Activated naive CD4-positive, alpha-beta T cell treated with anti-CD3 and anti-CD28 coated beads, Interleukin-2, amount 10 ng/mL, durations not matched to agents 7 days and 5 days (primary cell): ENCODE data around the gene TKT.

Experiments used
- CTCF ChIA-PET: fragments of 350-600 bp; sonication (Branson Sonifier 250); formaldehyde crosslinking; loops from one replicate; lab custom pipeline; 2021; ENCODE audit warnings: antibody characterized with exemption; lab: Charles Lee
- DNase-seq: peaks from one replicate; pipeline ENCODE4 v3.0.0-alpha.2; 2020
- H3K27ac Mint-ChIP-seq: one replicate; pipeline ENCODE4 v1.8.0; 2021; ENCODE audit warnings: mild to moderate bottlenecking, moderate library complexity, mixed read lengths
- H3K27me3 Mint-ChIP-seq: one replicate; pipeline ENCODE4 v1.8.0; 2021; ENCODE audit warnings: mild to moderate bottlenecking, mixed read lengths
- H3K36me3 Mint-ChIP-seq: one replicate; pipeline ENCODE4 v1.8.0; 2021; ENCODE audit warnings: mixed read lengths
- H3K4me1 Mint-ChIP-seq: one replicate; pipeline ENCODE4 v1.8.0; 2021; ENCODE audit warnings: mixed read lengths
- H3K4me3 Mint-ChIP-seq: one replicate; pipeline ENCODE4 v1.8.0; 2021; ENCODE audit warnings: mild to moderate bottlenecking, moderate library complexity, mixed read lengths
- H3K9me3 Mint-ChIP-seq: one replicate; pipeline ENCODE4 v1.8.0; 2021; ENCODE audit warnings: mixed read lengths

The TKT gene

GRCh38 chr3:53198256-53198977, 57.4 kb downstream of the TKT start:
- no peaks in the 10 kb centered on the region for H3K9me3 Mint-ChIP-seq
- H3K36me3 Mint-ChIP-seq: no peaks in the 10 kb centered on the region
- no peak overlapping the region for H3K4me3 Mint-ChIP-seq
- DNase-seq: no peak
- peaks cover 8% of the 10 kb centered on the region for H3K4me1 Mint-ChIP-seq
- H3K27me3 Mint-ChIP-seq: peaks cover 8% of the 10 kb centered on the region
- CTCF ChIA-PET: interaction anchor here (0.8 to 11.4 kb wide), 6 partner anchors 10 to 88 kb away, joined by 3 to 161 read pairs (median 38); no protein-coding TSS in a partner anchor
- H3K27ac Mint-ChIP-seq: no peak overlapping the region

GRCh38 chr3:53196575-53197407, 59.0 kb downstream of the TKT start:
- Mint-ChIP-seq H3K27me3 (no peaks in the 10 kb centered on the region), H3K27ac (no peak overlapping the region), H3K4me1 (peaks cover 10% of the 10 kb centered on the region), H3K36me3 (peaks cover 4% of the 10 kb centered on the region), H3K9me3 (no peaks in the 10 kb centered on the region), H3K4me3 (no peak overlapping the region)
- CTCF ChIA-PET: interaction anchor here (0.7 to 11.4 kb wide), 23 partner anchors 10 to 165 kb away, joined by 3 to 161 read pairs (median 4); partner anchors contain the start of gene PRKCD
- DNase-seq: peak; percentile 43

DNA sequence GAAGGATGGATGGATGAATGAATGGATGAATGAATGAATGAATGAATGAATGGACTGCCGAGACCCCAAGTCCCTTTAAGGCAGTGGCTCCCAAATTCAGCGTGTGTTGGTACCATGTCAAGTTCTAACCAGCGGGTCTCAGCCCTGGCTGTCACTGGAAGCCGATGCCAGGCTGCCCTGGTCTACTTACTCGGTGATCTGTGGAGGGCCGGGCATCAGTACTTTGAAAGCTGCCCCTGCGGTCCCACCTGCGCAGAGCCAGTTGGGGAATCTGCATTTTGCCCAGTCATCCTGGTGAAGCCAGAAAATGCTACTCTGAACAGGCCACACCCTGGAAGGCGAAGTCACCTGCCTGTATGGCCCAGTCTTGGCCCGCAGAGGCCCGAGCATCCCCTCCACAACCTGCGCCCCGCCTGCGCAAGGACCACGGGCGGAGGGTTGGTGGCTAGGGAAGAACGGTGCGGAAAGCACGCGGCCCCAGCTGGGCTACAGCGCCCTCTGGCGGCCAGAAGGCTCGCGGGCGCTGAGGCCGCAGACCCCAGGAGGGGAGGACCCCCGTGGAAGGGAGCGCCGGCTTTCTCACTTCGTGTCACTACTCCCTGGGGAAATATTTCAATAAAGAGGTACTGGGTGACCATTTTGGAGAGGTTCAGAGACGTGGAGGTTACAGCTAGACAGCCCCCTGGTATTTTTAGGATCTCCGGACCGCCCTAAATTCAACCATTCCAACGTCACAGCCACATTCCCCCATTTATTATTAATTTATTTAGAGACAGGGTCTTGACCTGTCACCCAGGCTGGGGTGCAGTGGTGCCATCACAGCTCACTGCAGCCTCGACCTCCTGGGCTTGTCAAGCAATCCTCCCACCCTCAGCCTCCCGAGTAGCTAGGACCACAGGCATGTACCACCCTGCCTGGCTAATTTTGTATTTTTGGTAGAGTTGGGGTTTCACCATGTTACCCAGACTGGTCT, 59.9 kb downstream of the TKT start:
- Mint-ChIP-seq H3K27me3 (no peaks in the 10 kb centered on the region), H3K4me3 (no peak overlapping the region), H3K9me3 (no peaks in the 10 kb centered on the region), H3K36me3 (peaks cover 4% of the 10 kb centered on the region), H3K4me1 (peaks cover 10% of the 10 kb centered on the region), H3K27ac (no peak overlapping the region)
- CTCF ChIA-PET: interaction anchor here (0.6 to 11.4 kb wide), 30 partner anchors 9 to 303 kb away, joined by 3 to 161 read pairs (median 4); partner anchors contain the start of gene PRKCD
- peak; percentile 68 for DNase-seq

DNA sequence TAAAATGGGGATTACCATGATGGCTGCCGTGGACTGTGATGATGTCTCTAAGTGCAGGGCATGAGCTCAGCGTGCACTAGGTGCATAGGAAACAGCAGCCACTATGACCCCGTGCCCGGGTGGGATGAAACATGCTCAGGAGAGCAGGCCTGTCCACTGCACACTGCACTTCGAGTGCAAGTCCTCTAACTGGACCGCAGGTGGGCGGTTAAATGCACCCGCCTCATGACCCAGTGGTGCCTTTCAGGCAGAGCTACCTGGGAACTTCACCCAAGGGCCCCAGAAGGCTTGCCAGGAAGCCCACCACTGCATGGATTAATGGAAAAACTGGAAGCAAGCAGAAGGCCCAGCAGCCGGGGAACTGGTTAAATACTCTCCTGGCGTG, 60.8 kb downstream of the TKT start:
- peaks cover 10% of the 10 kb centered on the region for H3K4me1 Mint-ChIP-seq
- H3K27me3 Mint-ChIP-seq: no peaks in the 10 kb centered on the region
- no peak overlapping the region for H3K4me3 Mint-ChIP-seq
- H3K27ac Mint-ChIP-seq: no peak overlapping the region
- CTCF ChIA-PET: interaction anchor here (0.6 to 11.4 kb wide), 10 partner anchors 12 to 302 kb away, joined by 3 to 161 read pairs (median 4); partner anchors contain the start of gene PRKCD
- no peaks in the 10 kb centered on the region for H3K9me3 Mint-ChIP-seq
- H3K36me3 Mint-ChIP-seq: peaks cover 6% of the 10 kb centered on the region
- DNase-seq: no peak

- CTCF ChIA-PET: interaction anchor here (0.8 to 11.4 kb wide), 8 partner anchors 12 to 84 kb away, joined by 3 to 161 read pairs (median 5); partner anchors contain the start of gene PRKCD
- Mint-ChIP-seq H3K9me3 (no peaks in the 10 kb centered on the region), H3K27ac (no peak overlapping the region), H3K27me3 (no peaks in the 10 kb centered on the region), H3K36me3 (peaks cover 6% of the 10 kb centered on the region), H3K4me3 (no peak overlapping the region), H3K4me1 (peaks cover 10% of the 10 kb centered on the region)
- no peak for DNase-seq
Observed at GRCh38 chr3:53194210-53195065, 61.4 kb downstream of the TKT start.

DNA sequence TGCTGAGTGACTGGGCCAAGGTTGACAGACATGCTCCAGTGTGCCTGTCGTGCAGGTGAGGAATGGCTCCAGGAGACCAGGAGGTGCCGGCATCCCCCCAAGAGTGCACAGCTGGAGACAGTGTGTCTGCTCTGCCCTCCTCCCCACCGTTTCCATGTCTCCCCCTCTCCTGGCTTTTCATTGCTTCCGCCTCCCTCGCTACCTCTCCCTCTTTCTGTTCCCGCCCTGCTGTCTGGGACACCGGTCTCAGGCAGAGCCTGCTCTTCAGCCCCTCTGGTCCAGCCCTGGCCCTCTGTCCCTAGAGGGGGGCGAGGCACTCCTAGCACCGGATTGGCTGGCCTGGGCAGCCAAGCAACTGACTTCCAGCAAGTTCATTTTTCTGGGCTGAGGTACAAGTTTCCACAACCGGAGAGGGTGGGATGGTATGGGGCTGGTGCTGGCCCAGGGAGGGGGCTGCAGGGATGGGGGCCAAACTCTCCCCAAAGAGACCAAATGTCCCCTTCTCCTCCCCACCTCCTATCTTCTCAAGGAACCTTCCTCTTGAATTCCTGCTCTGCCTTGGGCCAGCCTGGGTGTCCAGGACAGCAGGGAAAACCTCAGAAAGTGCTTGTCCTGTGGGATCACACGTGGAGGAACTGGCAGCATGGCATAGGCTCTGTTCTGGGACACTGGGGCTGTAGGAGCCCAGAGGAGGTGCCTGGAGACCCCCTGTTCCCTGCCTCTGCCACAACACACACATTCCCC, 62.2 kb downstream of the TKT start:
- H3K9me3 Mint-ChIP-seq: no peaks in the 10 kb centered on the region
- no peaks in the 10 kb centered on the region for H3K27me3 Mint-ChIP-seq
- no peak overlapping the region for H3K27ac Mint-ChIP-seq
- peaks cover 6% of the 10 kb centered on the region for H3K36me3 Mint-ChIP-seq
- peaks cover 10% of the 10 kb centered on the region for H3K4me1 Mint-ChIP-seq
- DNase-seq: no peak
- H3K4me3 Mint-ChIP-seq: no peak overlapping the region
- CTCF ChIA-PET: interaction anchor here (0.6 to 11.4 kb wide), 6 partner anchors 11 to 83 kb away, joined by 3 to 161 read pairs (median 45); no protein-coding TSS in a partner anchor

DNA sequence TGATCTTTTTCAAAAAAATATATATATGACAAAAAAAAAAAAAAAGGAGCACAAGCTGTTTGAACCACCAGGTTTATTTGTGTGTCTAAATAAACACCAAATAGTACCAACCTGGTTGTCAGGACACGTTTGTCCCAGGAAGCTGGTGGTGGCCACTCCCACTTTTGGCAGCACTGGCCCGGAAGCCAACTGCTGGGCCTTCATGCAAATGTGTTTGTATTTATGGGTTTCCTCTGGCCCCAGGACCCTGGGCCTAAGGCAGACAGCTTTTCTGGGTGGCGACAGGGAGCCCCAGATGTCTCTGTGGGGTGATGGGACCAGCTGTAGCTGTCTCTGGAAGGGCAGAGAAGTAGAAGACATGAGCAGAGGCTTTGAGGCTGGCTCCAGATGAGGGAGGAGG, 63.2 kb downstream of the TKT start:
- DNase-seq: no peak
- Mint-ChIP-seq H3K4me3 (no peak overlapping the region), H3K27ac (peak overlapping the region; percentile 35), H3K4me1 (peaks cover 10% of the 10 kb centered on the region), H3K27me3 (no peaks in the 10 kb centered on the region), H3K36me3 (peaks cover 6% of the 10 kb centered on the region), H3K9me3 (no peaks in the 10 kb centered on the region)
- CTCF ChIA-PET: interaction anchor here (0.6 to 11.4 kb wide), 5 partner anchors 12 to 83 kb away, joined by 3 to 148 read pairs (median 3); no protein-coding TSS in a partner anchor

DNA sequence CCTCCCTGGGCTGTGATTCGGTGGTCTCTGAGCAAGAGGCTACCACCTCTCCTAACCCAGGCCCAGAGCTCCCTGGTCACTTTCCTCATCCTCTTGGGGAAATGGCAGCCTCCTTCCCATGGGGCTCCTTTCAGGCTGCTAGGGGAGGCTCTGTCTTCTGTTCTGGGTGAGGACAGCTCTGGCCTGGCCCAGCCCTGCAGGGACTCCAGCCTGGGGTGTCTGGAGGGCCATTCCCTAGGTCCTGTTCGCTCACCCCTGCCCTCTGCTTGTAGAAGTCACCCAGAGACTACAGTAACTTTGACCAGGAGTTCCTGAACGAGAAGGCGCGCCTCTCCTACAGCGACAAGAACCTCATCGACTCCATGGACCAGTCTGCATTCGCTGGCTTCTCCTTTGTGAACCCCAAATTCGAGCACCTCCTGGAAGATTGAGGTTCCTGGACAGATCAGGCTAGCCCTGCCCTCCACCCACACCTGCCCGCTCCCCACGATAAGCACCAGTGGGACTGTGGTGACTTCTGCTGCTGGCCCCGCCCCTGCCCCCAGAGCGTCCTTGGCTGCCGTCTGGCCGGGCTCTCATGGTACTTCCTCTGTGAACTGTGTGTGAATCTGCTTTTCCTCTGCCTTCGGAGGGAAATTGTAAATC, 63.9 kb downstream of the TKT start:
- H3K27ac Mint-ChIP-seq: peak overlapping the region; percentile 24
- no peaks in the 10 kb centered on the region for H3K27me3 Mint-ChIP-seq
- H3K4me3 Mint-ChIP-seq: no peak overlapping the region
- DNase-seq: no peak
- H3K4me1 Mint-ChIP-seq: peaks cover 7% of the 10 kb centered on the region
- peaks cover 6% of the 10 kb centered on the region for H3K36me3 Mint-ChIP-seq
- CTCF ChIA-PET: interaction anchor here (1.1 to 11.4 kb wide), 3 partner anchors 57 to 79 kb away, joined by 4 to 148 read pairs (median 18); no protein-coding TSS in a partner anchor
- H3K9me3 Mint-ChIP-seq: no peaks in the 10 kb centered on the region

DNA sequence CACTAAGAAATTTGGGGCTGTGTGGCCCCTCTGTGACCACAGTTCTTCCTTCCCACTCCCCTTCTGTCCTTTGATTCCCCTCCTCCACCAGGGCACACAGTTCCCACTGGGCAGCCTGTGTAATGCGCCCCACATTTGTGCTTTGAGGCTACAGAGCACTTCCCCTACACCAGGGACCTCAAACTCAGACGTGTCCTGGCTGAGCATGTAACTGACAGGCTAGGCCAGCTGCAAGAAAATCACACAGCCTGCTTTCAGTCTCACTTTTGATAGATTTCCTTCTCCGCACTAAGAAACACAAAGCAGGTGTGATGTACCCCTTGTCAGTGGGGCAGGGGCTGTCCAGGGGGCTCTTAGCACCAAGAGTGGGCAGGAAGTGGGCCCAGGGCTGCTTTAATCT, 65.2 kb downstream of the TKT start:
- CTCF ChIA-PET: interaction anchor here (1.1 to 11.4 kb wide), 3 partner anchors 56 to 78 kb away, joined by 4 to 148 read pairs (median 18); no protein-coding TSS in a partner anchor
- H3K4me3 Mint-ChIP-seq: no peak overlapping the region
- no peaks in the 10 kb centered on the region for H3K27me3 Mint-ChIP-seq
- peaks cover 6% of the 10 kb centered on the region for H3K36me3 Mint-ChIP-seq
- no peak for DNase-seq
- H3K27ac Mint-ChIP-seq: no peak overlapping the region
- no peaks in the 10 kb centered on the region for H3K9me3 Mint-ChIP-seq
- H3K4me1 Mint-ChIP-seq: peaks cover 7% of the 10 kb centered on the region

DNA sequence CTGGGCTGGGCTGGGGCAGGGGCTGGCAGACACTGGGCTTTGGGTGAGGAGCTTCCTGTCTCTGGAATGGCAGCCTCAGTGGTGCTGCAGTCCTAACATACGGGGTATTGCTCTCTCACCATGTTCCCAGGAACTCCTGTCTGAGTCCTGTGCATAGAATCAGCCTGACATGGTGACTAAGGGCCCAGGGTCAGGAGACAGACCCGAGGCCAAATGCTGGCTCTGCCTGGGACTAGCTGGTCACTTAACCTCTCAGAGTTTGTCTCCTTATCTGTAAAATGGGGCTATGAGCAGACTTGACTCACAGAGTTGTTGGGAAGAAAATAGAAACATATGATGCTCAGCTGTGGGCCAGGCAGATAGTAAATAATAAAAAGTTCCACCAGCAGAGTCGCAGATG, 66.5 kb downstream of the TKT start:
- no peak overlapping the region for H3K27ac Mint-ChIP-seq

GRCh38 chr3:53188720-53189119, 67.1 kb downstream of the TKT start:
- CTCF ChIA-PET: interaction anchor here (1.1 kb wide), 1 partner anchor 74 kb away, joined by 3 read pairs; no protein-coding TSS in a partner anchor
- no peaks in the 10 kb centered on the region for H3K9me3 Mint-ChIP-seq
- no peak for DNase-seq
- H3K27me3 Mint-ChIP-seq: no peaks in the 10 kb centered on the region
- no peak overlapping the region for H3K27ac Mint-ChIP-seq
- H3K36me3 Mint-ChIP-seq: peaks cover 12% of the 10 kb centered on the region
- no peak overlapping the region for H3K4me3 Mint-ChIP-seq
- peaks cover 6% of the 10 kb centered on the region for H3K4me1 Mint-ChIP-seq

More for the DNA sequence above, 66.5 kb downstream of the TKT start:
- Mint-ChIP-seq H3K4me3 (no peak overlapping the region), H3K27me3 (no peaks in the 10 kb centered on the region), H3K4me1 (peaks cover 6% of the 10 kb centered on the region), H3K9me3 (no peaks in the 10 kb centered on the region), H3K36me3 (peaks cover 12% of the 10 kb centered on the region)
- DNase-seq: no peak
- CTCF ChIA-PET: interaction anchor here (1.1 to 1.3 kb wide), 2 partner anchors 50 to 75 kb away, joined by 3 read pairs; no protein-coding TSS in a partner anchor
